A673 (cell line): ENCODE measurements around the gene SERP2. TPM values are rescaled to one million over a fixed set of nuclear protein-coding genes. Genes with fewer than 3 reads are reported as not detected.

Source experiments
- BruUV-seq: library from RNA; stranded (reverse); fragments of 400-500 nt; replicated peaks from 2 replicates; lab custom pipeline; 2021; lab: Mats Ljungman, UMichigan
- CTCF ChIA-PET: fragments of 300-600 bp; sonication (Branson Sonifier 250); formaldehyde crosslinking; loops from one replicate; lab custom pipeline; 2022; ENCODE audit warnings: antibody characterized with exemption; lab: Charles Lee
- POLR2A ChIA-PET: fragments of 300-600 bp; sonication (Branson Sonifier 250); formaldehyde crosslinking; loops from one replicate; lab custom pipeline; 2022; ENCODE audit warnings: antibody characterized with exemption; ENCODE audit not compliant: low non-redundant PET; lab: Charles Lee
- DNase-seq: peaks from one replicate; pipeline ENCODE4 v3.0.0-alpha.2; 2015; ENCODE audit warnings: low spot score
- H3K27ac ChIP-seq: fragments of 200-600 bp; sonication (generic); 2 replicates; pipeline ENCODE4 v1.5.1; 2016; ENCODE audit warnings: mixed run types, low read depth, mild to moderate bottlenecking, mixed read lengths, antibody characterized with exemption, low read length; ENCODE audit not compliant: poor library complexity, severe bottlenecking
- H3K27me3 ChIP-seq: fragments of 200-600 bp; sonication (generic); replicated peaks from 2 replicates; pipeline ENCODE4 v1.6.1; 2017; ENCODE audit warnings: mixed run types, low read depth, mild to moderate bottlenecking, mixed read lengths, antibody characterized with exemption, low read length; ENCODE audit not compliant: insufficient read depth, poor library complexity
- H3K36me3 ChIP-seq: fragments of 200-600 bp; sonication (generic); 2 replicates; pipeline ENCODE4 v1.6.1; 2016; ENCODE audit warnings: mixed run types, mild to moderate bottlenecking, mixed read lengths, antibody characterized with exemption, low read length; ENCODE audit not compliant: insufficient read depth, poor library complexity, severe bottlenecking
- H3K4me1 ChIP-seq: fragments of 200-600 bp; sonication (generic); 2 replicates; pipeline ENCODE4 v1.6.1; 2017; ENCODE audit warnings: mixed run types, mild to moderate bottlenecking, mixed read lengths, antibody characterized with exemption, low read length; ENCODE audit not compliant: insufficient read depth, poor library complexity, severe bottlenecking
- H3K4me3 ChIP-seq: fragments of 200-600 bp; sonication (generic); 2 replicates; pipeline ENCODE4 v1.5.1; 2016; ENCODE audit warnings: low read depth, mixed run types, mild to moderate bottlenecking, mixed read lengths, low read length; ENCODE audit not compliant: poor library complexity, severe bottlenecking
- H3K9me3 ChIP-seq: fragments of 200-600 bp; sonication (generic); 2 replicates; pipeline ENCODE4 v1.6.1; 2016; ENCODE audit warnings: mixed run types, low read depth, mild to moderate bottlenecking, mixed read lengths, antibody characterized with exemption, low read length; ENCODE audit not compliant: poor library complexity, severe bottlenecking
- EZH2 ChIP-seq: fragments of 200-600 bp; sonication (generic); IDR thresholded peaks from 2 replicates; pipeline ENCODE4 v1.6.1; 2017; ENCODE audit warnings: borderline replicate concordance, low read depth, mild to moderate bottlenecking, mixed read lengths, antibody characterized with exemption, low read length; ENCODE audit not compliant: poor library complexity, severe bottlenecking
- intact Hi-C: fragments of 100-400 bp; cut with micrococcal nuclease; formaldehyde crosslinking; loops from one replicate; pipeline ENCODE4 v1.10.0; 2022; ENCODE audit not compliant: unreplicated experiment
- total RNA-seq: library from RNA; stranded (reverse); gene quantifications from 2 replicates; pipeline ENCODE4 v1.2.3, GENCODE V29; 2021
- TF ChIP-seq, protein P1 (sequence below): fragments of 300-800, 200-600 bp; sonication (generic); conservative IDR thresholded peaks from 2 replicates; pipeline ENCODE4 v1.5.1; 2017; ENCODE audit warnings: low read depth, mild to moderate bottlenecking, antibody characterized with exemption, low read length, moderate library complexity, mixed read lengths

The SERP2 gene
- total RNA-seq, 1 experiment from 2014 or later = 0.69 TPM

DNA sequence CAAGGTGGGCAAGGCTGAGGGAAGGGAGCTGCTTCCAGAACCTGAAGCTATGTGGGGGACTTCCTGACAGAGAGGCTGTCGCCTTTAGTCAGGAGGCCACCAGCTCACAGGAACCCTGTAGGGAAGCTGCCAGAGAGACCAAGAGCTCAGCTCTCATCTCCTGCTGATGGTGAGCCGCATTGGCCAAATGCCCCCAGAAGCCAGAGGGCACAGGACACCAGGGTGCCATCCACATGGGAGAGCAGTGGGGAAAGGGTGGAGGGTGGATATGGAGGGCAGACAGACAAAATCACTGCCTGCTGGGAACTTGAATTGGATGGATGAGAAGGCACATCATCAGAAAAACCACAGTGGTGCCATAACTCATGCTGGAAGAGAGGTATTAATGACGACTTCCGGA, 36.0 kb downstream of the SERP2 start:
- DNase-seq = no peak
- no TSS peak for BruUV-seq
- no peak overlapping the region for H3K4me3 ChIP-seq
- no peaks in the 10 kb centered on the region for H3K27me3 ChIP-seq
- H3K9me3 ChIP-seq = no peaks in the 10 kb centered on the region
- no peak overlapping the region for H3K27ac ChIP-seq
- POLR2A ChIA-PET = no interaction called here
- intact Hi-C loops = no loop called here
- CTCF ChIA-PET = no interaction called here
- no peaks in the 10 kb centered on the region for H3K36me3 ChIP-seq
- TF ChIP-seq EZH2 = no peak
- TF ChIP-seq, protein P1, sequence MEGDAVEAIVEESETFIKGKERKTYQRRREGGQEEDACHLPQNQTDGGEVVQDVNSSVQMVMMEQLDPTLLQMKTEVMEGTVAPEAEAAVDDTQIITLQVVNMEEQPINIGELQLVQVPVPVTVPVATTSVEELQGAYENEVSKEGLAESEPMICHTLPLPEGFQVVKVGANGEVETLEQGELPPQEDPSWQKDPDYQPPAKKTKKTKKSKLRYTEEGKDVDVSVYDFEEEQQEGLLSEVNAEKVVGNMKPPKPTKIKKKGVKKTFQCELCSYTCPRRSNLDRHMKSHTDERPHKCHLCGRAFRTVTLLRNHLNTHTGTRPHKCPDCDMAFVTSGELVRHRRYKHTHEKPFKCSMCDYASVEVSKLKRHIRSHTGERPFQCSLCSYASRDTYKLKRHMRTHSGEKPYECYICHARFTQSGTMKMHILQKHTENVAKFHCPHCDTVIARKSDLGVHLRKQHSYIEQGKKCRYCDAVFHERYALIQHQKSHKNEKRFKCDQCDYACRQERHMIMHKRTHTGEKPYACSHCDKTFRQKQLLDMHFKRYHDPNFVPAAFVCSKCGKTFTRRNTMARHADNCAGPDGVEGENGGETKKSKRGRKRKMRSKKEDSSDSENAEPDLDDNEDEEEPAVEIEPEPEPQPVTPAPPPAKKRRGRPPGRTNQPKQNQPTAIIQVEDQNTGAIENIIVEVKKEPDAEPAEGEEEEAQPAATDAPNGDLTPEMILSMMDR = no peak
- no peaks in the 10 kb centered on the region for H3K4me1 ChIP-seq

DNA sequence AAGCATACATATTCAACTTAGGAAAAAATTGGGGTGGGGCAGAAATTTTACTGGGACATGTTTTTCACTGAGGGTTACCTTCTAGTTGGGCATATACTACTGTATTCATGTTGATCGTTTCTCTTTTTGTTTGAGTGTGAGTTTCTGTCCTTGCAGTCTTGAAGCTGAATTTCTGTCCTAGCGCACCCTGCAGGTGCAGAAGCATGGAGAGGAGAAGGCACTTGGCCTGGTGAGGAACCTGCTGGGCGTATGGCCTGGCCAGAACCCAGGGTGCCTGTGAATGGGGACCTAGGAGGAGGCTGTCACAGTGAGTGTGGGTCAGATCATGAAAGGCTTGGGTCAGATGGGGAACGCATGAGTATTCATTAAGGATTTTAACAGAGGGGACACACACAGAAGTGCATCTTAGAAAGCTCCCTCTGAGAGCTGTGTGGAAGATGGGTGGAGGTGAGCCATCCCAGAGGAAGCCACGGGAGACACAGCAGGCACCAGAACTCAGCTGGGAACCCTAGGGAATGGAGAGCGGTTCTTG, 36.8 kb downstream of the SERP2 start:
- no peak overlapping the region for H3K27ac ChIP-seq
- no peaks in the 10 kb centered on the region for H3K9me3 ChIP-seq
- no peak overlapping the region for H3K4me3 ChIP-seq
- TF ChIP-seq, protein P1 = 0 out of 2 replicates have a peak, but pooled peaks have one; percentile 14
- TF ChIP-seq EZH2 = no peak
- H3K4me1 ChIP-seq = no peaks in the 10 kb centered on the region
- H3K36me3 ChIP-seq = no peaks in the 10 kb centered on the region
- ChIA-PET POLR2A (no interaction called here), CTCF (no interaction called here)
- no TSS peak for BruUV-seq
- intact Hi-C loops = no loop called here
- DNase-seq = no peak
- no peaks in the 10 kb centered on the region for H3K27me3 ChIP-seq

- no peak overlapping the region for H3K4me3 ChIP-seq
- intact Hi-C loops = no loop called here
- no peak for DNase-seq
- ChIA-PET CTCF (no interaction called here), POLR2A (no interaction called here)
- no peaks in the 10 kb centered on the region for H3K27me3 ChIP-seq
- H3K36me3 ChIP-seq = no peaks in the 10 kb centered on the region
- TF ChIP-seq, protein P1 = no peak
- no peak for TF ChIP-seq EZH2
- no peaks in the 10 kb centered on the region for H3K9me3 ChIP-seq
- H3K27ac ChIP-seq = no peak overlapping the region
- H3K4me1 ChIP-seq = no peaks in the 10 kb centered on the region
- no TSS peak for BruUV-seq
Measured at GRCh38 chr13:44411841-44412240, 38.2 kb downstream of the SERP2 start.
